GM18951 (cell line): ENCODE results near the gene MEI4.

Experiments
- POLR2A ChIP-seq: IDR thresholded peaks from 4 replicates; pipeline ENCODE4 v1.6.1; 2011; ENCODE audit warnings: mild to moderate bottlenecking; ENCODE audit not compliant: insufficient read length, insufficient read depth; ENCODE audit errors: extremely low read depth
- in situ Hi-C: fragments of 300-500 bp; cut with MboI; formaldehyde crosslinking; loops from one replicate; pipeline ENCODE4 v1.12.0; 2022; ENCODE audit warnings: low sequenced_read_pairs, mixed read lengths, inconsistent platforms; ENCODE audit not compliant: unreplicated experiment

MEI4 gene

DNA sequence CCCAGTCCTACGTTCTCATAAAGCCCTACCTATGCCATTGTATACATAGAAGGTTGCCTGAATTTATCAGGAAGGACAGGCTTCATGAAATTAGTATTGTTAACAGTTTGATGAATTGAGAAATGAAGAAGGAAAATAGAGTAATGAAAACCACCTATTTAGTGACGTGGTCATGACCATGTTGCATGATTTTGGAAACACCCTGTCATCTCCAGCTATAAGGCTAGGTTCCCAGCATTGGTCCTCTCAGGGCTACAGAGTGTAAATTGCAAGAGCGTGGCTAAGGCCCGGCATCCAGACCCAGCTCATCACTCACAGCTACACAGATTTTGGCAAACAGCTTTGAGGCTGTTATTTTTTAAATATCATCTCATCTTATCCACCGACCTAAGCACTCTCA, 203.6 kb downstream of the MEI4 start:
- TF ChIP-seq POLR2A: no peak
- in situ Hi-C loops: no loop called here

DNA sequence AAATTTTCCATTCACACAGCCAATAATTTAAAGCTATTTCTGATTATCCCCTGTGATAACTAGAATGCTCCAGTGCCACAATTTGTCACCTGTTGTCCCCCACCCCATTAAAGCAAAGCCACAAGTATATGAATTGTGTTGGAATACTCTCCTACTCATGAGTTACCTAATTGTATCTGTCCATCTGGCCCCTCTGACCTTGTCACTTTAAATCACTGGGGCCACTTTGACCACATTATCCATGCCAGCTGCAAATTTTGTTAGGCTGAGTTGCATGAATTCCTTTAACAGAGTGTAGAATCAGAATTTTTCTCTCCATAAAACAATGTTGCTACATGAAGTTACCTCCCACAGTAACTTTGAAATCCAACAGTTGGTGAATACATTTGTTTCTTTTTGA, 204.6 kb downstream of the MEI4 start:
- no peak for TF ChIP-seq POLR2A
- in situ Hi-C loops: no loop called here

DNA sequence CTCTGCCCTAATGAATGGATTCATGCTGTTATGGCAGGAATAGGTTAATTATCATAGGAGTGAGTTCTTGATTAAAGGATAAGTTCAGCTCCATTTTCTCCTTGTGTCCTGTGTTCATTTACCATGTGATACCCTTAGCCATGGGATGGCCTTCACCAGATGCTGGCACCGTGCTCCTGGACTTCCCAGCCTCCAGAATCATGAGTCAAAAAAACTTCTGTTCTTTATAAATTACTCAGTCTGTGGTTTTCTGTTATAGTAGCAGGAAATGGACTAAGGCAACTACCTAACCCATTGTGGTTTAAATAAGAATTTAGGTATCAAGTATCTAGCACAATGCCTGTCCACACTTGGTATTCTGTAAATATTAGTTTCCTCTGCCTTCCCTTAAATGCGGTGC, 223.5 kb downstream of the MEI4 start:
- no peak for TF ChIP-seq POLR2A
- in situ Hi-C loops: no loop called here

- no peak for TF ChIP-seq POLR2A
- in situ Hi-C loops: no loop called here
These were observed 226.7 kb downstream of the MEI4 start for GRCh38 chr6:77879527-77879926.

- no peak for TF ChIP-seq POLR2A
- in situ Hi-C loops: no loop called here
These were observed 227.7 kb downstream of the MEI4 start for GRCh38 chr6:77880501-77880900.

GRCh38 chr6:77883851-77884250, 231.0 kb downstream of the MEI4 start:
- no peak for TF ChIP-seq POLR2A
- in situ Hi-C loops: no loop called here

- in situ Hi-C loops: no loop called here
- TF ChIP-seq POLR2A: no peak
These were observed 240.6 kb downstream of the MEI4 start for GRCh38 chr6:77893391-77893790.

DNA sequence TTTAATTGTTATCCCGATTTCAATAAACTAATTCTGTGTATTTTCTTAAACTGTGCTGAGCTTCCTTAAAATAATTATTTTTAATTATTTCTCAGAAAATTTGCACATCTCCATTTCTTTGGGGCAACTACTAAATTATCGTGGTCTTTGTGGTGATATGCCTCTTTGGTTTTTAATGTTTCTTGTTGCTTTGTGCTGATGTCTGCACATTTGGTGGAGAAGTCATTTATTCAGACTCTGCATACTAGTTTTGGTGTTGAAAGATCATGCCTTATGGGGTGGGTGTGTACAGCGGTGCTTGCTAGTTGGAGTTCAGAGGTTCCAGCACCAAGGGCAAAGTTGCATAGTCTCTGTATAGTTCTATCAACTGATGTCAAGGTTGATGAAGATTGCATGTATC, 253.2 kb downstream of the MEI4 start:
- no peak for TF ChIP-seq POLR2A
- in situ Hi-C loops: no loop called here

DNA sequence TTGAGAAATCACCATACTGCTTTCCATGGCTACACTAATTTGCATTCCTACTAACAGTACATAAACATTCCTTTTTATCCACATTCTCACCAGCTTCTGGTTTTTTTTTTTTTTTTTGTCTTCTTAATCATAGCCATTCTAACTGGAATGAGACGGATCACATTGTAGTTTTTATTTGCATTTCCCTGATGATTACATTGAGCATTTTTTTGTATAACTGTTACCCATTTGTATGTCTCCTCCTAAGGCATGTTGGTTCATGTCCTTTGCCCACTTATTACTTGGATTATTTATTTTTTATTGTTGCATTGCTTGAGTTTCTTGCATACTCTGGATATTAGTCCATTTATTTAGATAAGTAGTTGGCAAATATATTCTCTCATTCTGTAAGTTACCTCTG, 258.0 kb downstream of the MEI4 start:
- in situ Hi-C loops: no loop called here
- no peak for TF ChIP-seq POLR2A

DNA sequence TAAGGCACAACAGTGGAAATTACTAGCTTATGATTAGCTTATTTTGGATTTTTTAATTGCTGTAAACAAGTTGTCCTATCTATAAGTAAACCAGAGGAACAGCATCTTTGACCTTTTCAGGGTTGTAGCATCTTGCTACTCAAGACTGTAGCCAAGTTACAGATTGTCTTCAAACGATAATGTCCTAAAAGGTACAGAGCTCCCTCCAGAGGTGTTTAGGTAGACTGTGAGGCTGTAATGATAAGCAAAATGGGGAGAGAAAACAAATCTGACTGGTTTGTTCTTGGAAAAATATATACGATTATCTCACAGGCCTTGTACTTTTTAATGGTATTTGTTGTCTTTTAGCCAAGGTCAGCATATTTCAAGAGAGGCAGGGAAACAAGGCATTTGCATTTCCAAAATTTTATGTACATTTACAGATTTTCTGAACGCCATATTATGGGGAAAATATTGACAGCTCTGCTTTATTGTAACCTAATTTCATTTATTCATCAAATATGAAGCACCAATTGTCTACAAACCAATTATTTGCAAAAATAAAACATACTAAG, 273.4 kb downstream of the MEI4 start:
- in situ Hi-C loops: no loop called here

GRCh38 chr6:77930382-77930781, 277.5 kb downstream of the MEI4 start:
- in situ Hi-C loops: no loop called here
- TF ChIP-seq POLR2A: no peak

More for the DNA sequence above, 273.4 kb downstream of the MEI4 start:
- no peak for TF ChIP-seq POLR2A

GRCh38 chr6:77930952-77931351, 278.1 kb downstream of the MEI4 start:
- in situ Hi-C loops: no loop called here
- TF ChIP-seq POLR2A: no peak

DNA sequence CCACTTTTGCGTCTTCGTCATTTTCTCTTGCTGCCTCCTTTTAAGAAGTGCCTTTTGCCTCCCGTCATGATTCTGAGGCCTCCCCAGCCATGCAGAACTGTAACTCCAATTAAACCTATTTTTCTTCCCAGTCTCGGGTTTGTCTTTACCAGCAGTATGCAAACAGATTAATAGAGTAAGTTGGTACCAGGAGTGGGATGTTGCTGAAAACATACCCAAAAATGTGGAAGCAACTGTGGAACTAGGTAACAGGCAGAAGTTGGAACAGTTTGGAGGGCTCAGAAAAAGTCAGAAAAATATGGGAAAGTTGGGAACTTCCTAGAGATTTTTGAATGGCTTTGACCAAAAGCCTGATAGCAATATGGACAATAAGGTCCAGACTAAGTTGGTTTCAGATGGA, 309.2 kb downstream of the MEI4 start:
- in situ Hi-C loops: no loop called here

GRCh38 chr6:77965449-77965848, 312.6 kb downstream of the MEI4 start:
- no peak for TF ChIP-seq POLR2A

More for the DNA sequence above, 309.2 kb downstream of the MEI4 start:
- TF ChIP-seq POLR2A: no peak

DNA sequence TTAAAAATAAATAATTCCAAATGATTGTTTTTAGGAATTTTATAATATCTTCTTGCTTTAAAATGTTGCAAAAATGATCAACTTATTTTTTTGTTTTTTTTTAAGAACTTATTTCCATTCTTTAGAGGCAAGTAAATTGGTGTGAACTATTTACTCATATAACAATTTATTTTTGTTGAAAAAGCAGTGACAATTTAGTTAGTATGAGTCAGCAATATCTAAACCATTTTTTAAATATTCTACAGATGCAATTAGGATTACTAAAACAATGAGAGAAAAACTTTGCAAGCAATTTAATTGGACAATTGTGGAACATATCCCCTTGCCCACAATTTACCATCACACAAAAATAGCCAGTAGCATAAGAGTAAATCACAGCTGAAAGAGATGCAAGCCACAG, 319.5 kb downstream of the MEI4 start:
- in situ Hi-C loops: no loop called here
- no peak for TF ChIP-seq POLR2A

More at GRCh38 chr6:77965449-77965848, 312.6 kb downstream of the MEI4 start:
- in situ Hi-C loops: no loop called here
